PC-3 (cell line): ENCODE data around the gene FMNL2. TPM values are rescaled to one million over a fixed set of nuclear protein-coding genes. Genes with fewer than 3 reads are reported as not detected.

Source experiments
- ATAC-seq: fragments of 200-7000 bp; cut with Tn5 transposase; 2 replicates; pipeline ENCODE4 v1.9.1; 2020; ENCODE audit warnings: mild to moderate bottlenecking, moderate library complexity
- BruUV-seq: library from RNA; stranded (reverse); fragments of 400-500 nt; replicated peaks from 2 replicates; lab custom pipeline; 2021; lab: Mats Ljungman, UMichigan
- CTCF ChIA-PET: fragments of 300-600 bp; sonication (Branson Sonifier 250); formaldehyde crosslinking; loops from one replicate; lab custom pipeline; 2022; ENCODE audit warnings: antibody characterized with exemption; lab: Charles Lee
- POLR2A ChIA-PET: fragments of 300-600 bp; sonication (Branson Sonifier 250); formaldehyde crosslinking; loops from one replicate; lab custom pipeline; 2022; ENCODE audit warnings: antibody characterized with exemption; ENCODE audit not compliant: unreplicated experiment; lab: Charles Lee
- DNase-seq: peaks from one replicate; pipeline ENCODE4 v3.0.0-alpha.2; 2015
- H2AFZ ChIP-seq: fragments of 300-600 bp; sonication (generic); 2 replicates; pipeline ENCODE4 v1.6.0; 2016; ENCODE audit warnings: antibody characterized with exemption, low read length
- H3F3A ChIP-seq: fragments of 300-600 bp; sonication (generic); one replicate; pipeline ENCODE4 v1.6.0; 2017; ENCODE audit warnings: antibody characterized with exemption, low read length, control low read depth, mild to moderate bottlenecking; ENCODE audit not compliant: unreplicated experiment
- H3K27ac ChIP-seq: fragments of 300-600 bp; sonication (generic); 2 replicates; pipeline ENCODE4 v1.5.1; 2016; ENCODE audit warnings: mild to moderate bottlenecking, low read length
- H3K27me3 ChIP-seq: fragments of 300-600 bp; sonication (generic); 2 replicates; pipeline ENCODE4 v1.6.1; 2016; ENCODE audit warnings: low read length, mixed read lengths
- H3K36me3 ChIP-seq: fragments of 300-600 bp; sonication (generic); 2 replicates; pipeline ENCODE4 v1.6.1; 2016; ENCODE audit warnings: low read depth, mixed run types, low read length, mixed read lengths
- H3K4me1 ChIP-seq: fragments of 300-600 bp; sonication (generic); 2 replicates; pipeline ENCODE4 v1.5.1; 2016; ENCODE audit warnings: low read length; ENCODE audit not compliant: insufficient read depth
- H3K4me2 ChIP-seq: fragments of 300-600 bp; sonication (generic); 2 replicates; pipeline ENCODE4 v1.6.0; 2016; ENCODE audit warnings: low read length
- H3K4me3 ChIP-seq: fragments of 300-600 bp; sonication (generic); 2 replicates; pipeline ENCODE4 v1.5.1; 2016; ENCODE audit warnings: mild to moderate bottlenecking, low read length, mixed read lengths
- H3K79me2 ChIP-seq: fragments of 300-600 bp; sonication (generic); 2 replicates; pipeline ENCODE4 v1.6.1; 2017; ENCODE audit warnings: low read length, mixed read lengths
- H3K9ac ChIP-seq: fragments of 300-600 bp; sonication (generic); 2 replicates; pipeline ENCODE4 v1.6.0; 2016; ENCODE audit warnings: mild to moderate bottlenecking, low read length
- H3K9me2 ChIP-seq: fragments of 300-600 bp; sonication (generic); replicated peaks from 2 replicates; pipeline ENCODE4 v1.6.1; 2016; ENCODE audit warnings: mixed run types, low read length, mixed read lengths
- H3K9me3 ChIP-seq: fragments of 300-600 bp; sonication (generic); 2 replicates; pipeline ENCODE4 v1.6.1; 2016; ENCODE audit warnings: low read length, mixed read lengths
- H4K20me1 ChIP-seq: fragments of 300-600 bp; sonication (generic); 2 replicates; pipeline ENCODE4 v1.6.1; 2016; ENCODE audit warnings: low read length, mixed read lengths
- CTCF ChIP-seq: fragments of 300-600 bp; sonication (generic); conservative IDR thresholded peaks from 2 replicates; pipeline ENCODE4 v1.5.1; 2017; ENCODE audit warnings: antibody characterized with exemption, low read depth, mild to moderate bottlenecking, low read length
- EZH2 ChIP-seq: fragments of 300-600 bp; sonication (generic); IDR thresholded peaks from one replicate; pipeline ENCODE4 v1.6.1; 2017; ENCODE audit warnings: antibody characterized with exemption, mild to moderate bottlenecking, low read length; ENCODE audit not compliant: unreplicated experiment
- EZH2phosphoT487 ChIP-seq: fragments of 300-600 bp; sonication (generic); IDR thresholded peaks from 2 replicates; pipeline ENCODE4 v1.6.1; 2018; ENCODE audit warnings: mild to moderate bottlenecking, antibody characterized with exemption, low read length, borderline replicate concordance
- intact Hi-C: fragments of 100-400 bp; cut with micrococcal nuclease; formaldehyde crosslinking; loops from 2 replicates; pipeline ENCODE4 v1.9.0; 2023
- total RNA-seq: library from RNA; depleted of rRNA; stranded (reverse); fragments of >200 nt; gene quantifications from 2 replicates; pipeline ENCODE4 v1.2.3, GENCODE V29; 2014

The FMNL2 gene
- total RNA-seq, 1 experiment from 2014 or later = 15.8 TPM

GRCh38 chr2:152349416-152349815 lies 14.4 kb downstream of the FMNL2 start:
- no peaks in the 10 kb centered on the region for H4K20me1 ChIP-seq
- no peak for DNase-seq
- CTCF ChIA-PET = no interaction called here

GRCh38 chr2:152350155-152350679 lies 15.2 kb downstream of the FMNL2 start:
- intact Hi-C loops = no loop called here
- no peak overlapping the region for H3K27ac ChIP-seq
- H2AFZ ChIP-seq = no peak overlapping the region
- H3F3A ChIP-seq = peaks cover 4% of the 10 kb centered on the region
- DNase-seq (no peak), ATAC-seq (no peak)
- no peaks in the 10 kb centered on the region for H3K9me3 ChIP-seq
- ChIA-PET CTCF (no interaction called here), POLR2A (no interaction called here)
- peaks cover 11% of the 10 kb centered on the region for H3K4me1 ChIP-seq
- no peaks in the 10 kb centered on the region for H3K27me3 ChIP-seq
- H3K36me3 ChIP-seq = no peaks in the 10 kb centered on the region
- BruUV-seq = no TSS peak
- H3K9ac ChIP-seq = no peak overlapping the region
- no peaks in the 10 kb centered on the region for H4K20me1 ChIP-seq
- TF ChIP-seq EZH2 (no peak), EZH2phosphoT487 (no peak), CTCF (no peak)
- no peaks in the 10 kb centered on the region for H3K9me2 ChIP-seq
- H3K4me2 ChIP-seq = no peak overlapping the region
- H3K79me2 ChIP-seq = peaks cover 45% of the 10 kb centered on the region
- H3K4me3 ChIP-seq = no peak overlapping the region

More at GRCh38 chr2:152349416-152349815, 14.4 kb downstream of the FMNL2 start:
- intact Hi-C loops = no loop called here
- H3K9me2 ChIP-seq = no peaks in the 10 kb centered on the region
- TF ChIP-seq CTCF = no peak
- no peak for TF ChIP-seq EZH2
- H3K27me3 ChIP-seq = no peaks in the 10 kb centered on the region
- no TSS peak for BruUV-seq
- H3K36me3 ChIP-seq = no peaks in the 10 kb centered on the region
- H2AFZ ChIP-seq = no peak overlapping the region
- H3K9ac ChIP-seq = no peak overlapping the region
- peaks cover 51% of the 10 kb centered on the region for H3K79me2 ChIP-seq
- no peak for ATAC-seq
- no peak overlapping the region for H3K4me2 ChIP-seq
- no peak overlapping the region for H3K4me3 ChIP-seq
- H3F3A ChIP-seq = peaks cover 4% of the 10 kb centered on the region
- peaks cover 11% of the 10 kb centered on the region for H3K4me1 ChIP-seq
- POLR2A ChIA-PET = no interaction called here
- H3K27ac ChIP-seq = no peak overlapping the region
- no peaks in the 10 kb centered on the region for H3K9me3 ChIP-seq

- peaks cover 5% of the 10 kb centered on the region for H3K4me1 ChIP-seq
- no peaks in the 10 kb centered on the region for H3K9me2 ChIP-seq
- H4K20me1 ChIP-seq = no peaks in the 10 kb centered on the region
- ChIA-PET CTCF (no interaction called here), POLR2A (no interaction called here)
- H3F3A ChIP-seq = no peaks in the 10 kb centered on the region
- H3K27ac ChIP-seq = no peak overlapping the region
- H2AFZ ChIP-seq = no peak overlapping the region
- DNase-seq (no peak), ATAC-seq (no peak)
- H3K36me3 ChIP-seq = no peaks in the 10 kb centered on the region
- H3K9me3 ChIP-seq = no peaks in the 10 kb centered on the region
- H3K4me3 ChIP-seq = no peak overlapping the region
- no peak overlapping the region for H3K9ac ChIP-seq
- intact Hi-C loops = no loop called here
- peaks cover 40% of the 10 kb centered on the region for H3K79me2 ChIP-seq
- no peak overlapping the region for H3K4me2 ChIP-seq
- BruUV-seq = no TSS peak
- H3K27me3 ChIP-seq = no peaks in the 10 kb centered on the region
- TF ChIP-seq EZH2phosphoT487 (no peak), EZH2 (no peak), CTCF (no peak)
Measured at GRCh38 chr2:152352616-152353015, 17.6 kb downstream of the FMNL2 start.
